ENCODE results near the gene EIF4G3. TPM values are rescaled to one million over a fixed set of nuclear protein-coding genes. Genes with fewer than 3 reads are reported as not detected.

Gene EIF4G3
- total RNA-seq, 1 experiment from 2014 or later, result 87.6 TPM

GRCh38 chr1:20956272-20956671 lies 220.4 kb downstream of the EIF4G3 start:
- no TSS peak for BruUV-seq (replicated peaks)
- TF ChIP-seq CTCF (IDR thresholded peaks at IDR 0.05; ENCODE audit: unreplicated experiment), result no peak
- POLR2A ChIA-PET, result no interaction called here
- H3K9me3 Mint-ChIP-seq (ENCODE audit: unreplicated experiment), result peaks cover 6% of the 10 kb centered on the region
- intact Hi-C loops (cut with micrococcal nuclease), result no loop called here
- peak overlapping the region; percentile 83 for H3K27ac Mint-ChIP-seq (ENCODE audit: low read depth, unreplicated experiment)
- CTCF ChIA-PET, result interaction anchor here (0.6 kb wide), 1 partner anchor 9 kb away, joined by 4 read pairs; no protein-coding TSS in a partner anchor
- peak; percentile 2 for DNase-seq (ENCODE audit: unreplicated experiment)
- H3K36me3 Mint-ChIP-seq (ENCODE audit: insufficient read depth, unreplicated experiment), result peaks cover 18% of the 10 kb centered on the region
- peaks cover 6% of the 10 kb centered on the region for H3K4me1 Mint-ChIP-seq (ENCODE audit: insufficient read depth, unreplicated experiment)
- no peaks in the 10 kb centered on the region for H3K27me3 Mint-ChIP-seq (ENCODE audit: insufficient read depth, unreplicated experiment)
- H3K4me3 Mint-ChIP-seq (ENCODE audit: unreplicated experiment), result no peak overlapping the region

DNA sequence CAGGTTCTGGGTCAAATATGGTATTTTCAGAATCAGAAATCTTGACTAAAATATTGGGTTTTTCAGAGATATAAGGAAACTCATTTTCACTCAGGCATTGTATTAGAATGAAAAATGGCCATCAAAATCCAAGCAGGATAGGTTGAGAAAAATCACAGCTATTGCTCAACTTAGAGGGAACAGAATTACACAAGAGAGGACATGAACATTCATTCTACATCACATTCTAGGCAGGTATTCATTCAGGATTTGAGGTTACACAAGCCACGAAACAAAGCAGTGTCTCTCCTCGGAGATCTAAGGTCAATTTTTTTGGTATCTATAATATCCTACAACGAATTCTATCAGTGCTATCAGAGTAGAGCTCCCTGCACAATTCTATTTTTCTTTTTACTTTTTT lies 226.0 kb downstream of the EIF4G3 start:
- Mint-ChIP-seq H3K27ac (ENCODE audit: low read depth, unreplicated experiment) (peak overlapping the region; percentile 66), H3K4me1 (ENCODE audit: insufficient read depth, unreplicated experiment) (peaks cover 18% of the 10 kb centered on the region), H3K4me3 (ENCODE audit: unreplicated experiment) (no peak overlapping the region), H3K9me3 (ENCODE audit: unreplicated experiment) (no peaks in the 10 kb centered on the region), H3K27me3 (ENCODE audit: insufficient read depth, unreplicated experiment) (no peaks in the 10 kb centered on the region), H3K36me3 (ENCODE audit: insufficient read depth, unreplicated experiment) (peaks cover 16% of the 10 kb centered on the region)
- no peak for TF ChIP-seq CTCF (IDR thresholded peaks at IDR 0.05; ENCODE audit: unreplicated experiment)
- peak; percentile 68 for DNase-seq (ENCODE audit: unreplicated experiment)
- BruUV-seq (replicated peaks), result no TSS peak
- intact Hi-C loops (cut with micrococcal nuclease), result no loop called here
- POLR2A ChIA-PET, result interaction anchor here (0.6 to 1.0 kb wide), 2 partner anchors 164 to 1139 kb away, joined by 3 read pairs; partner anchors contain the start of gene HP1BP3
- CTCF ChIA-PET, result interaction anchor here (0.6 to 0.7 kb wide), 2 partner anchors 234 to 269 kb away, joined by 3 to 5 read pairs; no protein-coding TSS in a partner anchor

GRCh38 chr1:20949871-20950590 lies 226.7 kb downstream of the EIF4G3 start:
- Mint-ChIP-seq H3K4me1 (ENCODE audit: insufficient read depth, unreplicated experiment) (peaks cover 18% of the 10 kb centered on the region), H3K4me3 (ENCODE audit: unreplicated experiment) (no peak overlapping the region), H3K9me3 (ENCODE audit: unreplicated experiment) (no peaks in the 10 kb centered on the region), H3K27ac (ENCODE audit: low read depth, unreplicated experiment) (no peak overlapping the region), H3K27me3 (ENCODE audit: insufficient read depth, unreplicated experiment) (no peaks in the 10 kb centered on the region), H3K36me3 (ENCODE audit: insufficient read depth, unreplicated experiment) (peaks cover 16% of the 10 kb centered on the region)
- no peak for TF ChIP-seq CTCF (IDR thresholded peaks at IDR 0.05; ENCODE audit: unreplicated experiment)
- BruUV-seq (replicated peaks), result no TSS peak
- ChIA-PET POLR2A (interaction anchor here (1.0 kb wide), 1 partner anchor 164 kb away, joined by 3 read pairs; the partner anchor contains the start of gene HP1BP3), CTCF (interaction anchor here (0.7 kb wide), 2 partner anchors 44 to 233 kb away, joined by 3 to 5 read pairs; no protein-coding TSS in a partner anchor)
- no peak for DNase-seq (ENCODE audit: unreplicated experiment)
- intact Hi-C loops (cut with micrococcal nuclease), result no loop called here

GRCh38 chr1:20948101-20948500 lies 228.6 kb downstream of the EIF4G3 start:
- Mint-ChIP-seq H3K27ac (ENCODE audit: low read depth, unreplicated experiment) (no peak overlapping the region), H3K4me3 (ENCODE audit: unreplicated experiment) (no peak overlapping the region)
- POLR2A ChIA-PET, result no interaction called here

More at GRCh38 chr1:20948101-20948500, 228.6 kb downstream of the EIF4G3 start:
- intact Hi-C loops (cut with micrococcal nuclease), result no loop called here
- BruUV-seq (replicated peaks), result no TSS peak
- Mint-ChIP-seq H3K9me3 (ENCODE audit: unreplicated experiment) (no peaks in the 10 kb centered on the region), H3K36me3 (ENCODE audit: insufficient read depth, unreplicated experiment) (peaks cover 16% of the 10 kb centered on the region), H3K4me1 (ENCODE audit: insufficient read depth, unreplicated experiment) (peaks cover 18% of the 10 kb centered on the region), H3K27me3 (ENCODE audit: insufficient read depth, unreplicated experiment) (no peaks in the 10 kb centered on the region)
- TF ChIP-seq CTCF (IDR thresholded peaks at IDR 0.05; ENCODE audit: unreplicated experiment), result no peak
- CTCF ChIA-PET, result no interaction called here
- no peak for DNase-seq (ENCODE audit: unreplicated experiment)

All from MCF 10A (cell line).